Hepatocyte (in vitro differentiated cells): Measurements from ENCODE around the gene TTN.

ENCODE experiments used
- CTCF ChIP-seq: fragments of 200-600 bp; sonication (generic); IDR thresholded peaks from 2 replicates; pipeline ENCODE4 v1.5.1; 2016; ENCODE audit warnings: antibody characterized with exemption, mild to moderate bottlenecking; ENCODE audit not compliant: poor library complexity
- EZH2 ChIP-seq: fragments of 200-600 bp; sonication (generic); IDR thresholded peaks from 2 replicates; pipeline ENCODE4 v1.6.1; 2016; ENCODE audit warnings: antibody characterized with exemption, mild to moderate bottlenecking, borderline replicate concordance
- EZH2phosphoT487 ChIP-seq: fragments of 200-600 bp; sonication (generic); IDR thresholded peaks from one replicate; pipeline ENCODE4 v1.6.1; 2018; ENCODE audit warnings: antibody characterized with exemption, mild to moderate bottlenecking, low read depth, moderate library complexity; ENCODE audit not compliant: unreplicated experiment, severe bottlenecking

GRCh38 chr2:178478130-178478438 lies 329.1 kb downstream of the TTN start:
- TF ChIP-seq CTCF (no peak), EZH2 (no peak), EZH2phosphoT487 (no peak)
